ENCODE data around the gene ABCC4.

- no peak for TF ChIP-seq CTCF (IDR thresholded peaks at IDR 0.05; ENCODE audit: low read depth, low read length)
- no peak for TF ChIP-seq EZH2phosphoT487 (IDR thresholded peaks at IDR 0.05; ENCODE audit: low read depth)
Measured at GRCh38 chr13:95224064-95224463, 77.2 kb downstream of the ABCC4 start.
